Left kidney (tissue), 8 donors: ENCODE results near the gene ULK2. TPM values are rescaled to one million over a fixed set of nuclear protein-coding genes. Genes with fewer than 3 reads are reported as not detected.
"Not testable (repeated sequence)": the region's sequence is repeated elsewhere in the genome, so short reads cannot be mapped to it uniquely, and the experiment has no call there.

Experiments used
- DNase-seq: peaks from one replicate; pipeline ENCODE4 v3.0.0-alpha.2; 2013
- long read RNA-seq, 8 donors: transcript quantifications; one replicate each; lab custom pipeline, GENCODE V29; 2026
- polyA plus RNA-seq: library from polyadenylated mRNA; unstranded; fragments of 120-200 nt; gene quantifications from one replicate; pipeline ENCODE4 v1.2.1, GENCODE V29; 2013; ENCODE audit not compliant: insufficient read length

The ULK2 gene
- polyA plus RNA-seq = 38.8 TPM
- long read RNA-seq, donor 1, partial matches to known transcripts = 0 of 2 reads
- long read RNA-seq, donor 1, other reads (novel, unspliced or antisense) = 0 of 2 reads
- long read RNA-seq, donor 2, full-length matches to known transcripts = 3 of 3 reads
- long read RNA-seq, donor 2, partial matches to known transcripts = 0 of 3 reads
- long read RNA-seq, donor 2, other reads (novel, unspliced or antisense) = 0 of 3 reads
- long read RNA-seq, donor 3, partial matches to known transcripts = 5 of 6 reads
- long read RNA-seq, donor 3, other reads (novel, unspliced or antisense) = 0 of 6 reads
- long read RNA-seq, donor 4 = 0 reads
- long read RNA-seq, donor 5, full-length matches to known transcripts = 4 of 4 reads
- long read RNA-seq, donor 5, partial matches to known transcripts = 0 of 4 reads
- long read RNA-seq, donor 5, other reads (novel, unspliced or antisense) = 0 of 4 reads
- long read RNA-seq, donor 6, full-length matches to known transcripts = 1 of 1 reads
- long read RNA-seq, donor 6, partial matches to known transcripts = 0 of 1 reads
- long read RNA-seq, donor 6, other reads (novel, unspliced or antisense) = 0 of 1 reads
- long read RNA-seq, donor 7, full-length matches to known transcripts = 2 of 2 reads
- long read RNA-seq, donor 7, partial matches to known transcripts = 0 of 2 reads
- long read RNA-seq, donor 7, other reads (novel, unspliced or antisense) = 0 of 2 reads
- long read RNA-seq, donor 8, partial matches to known transcripts = 0 of 1 reads
- long read RNA-seq, donor 8, other reads (novel, unspliced or antisense) = 0 of 1 reads

DNA sequence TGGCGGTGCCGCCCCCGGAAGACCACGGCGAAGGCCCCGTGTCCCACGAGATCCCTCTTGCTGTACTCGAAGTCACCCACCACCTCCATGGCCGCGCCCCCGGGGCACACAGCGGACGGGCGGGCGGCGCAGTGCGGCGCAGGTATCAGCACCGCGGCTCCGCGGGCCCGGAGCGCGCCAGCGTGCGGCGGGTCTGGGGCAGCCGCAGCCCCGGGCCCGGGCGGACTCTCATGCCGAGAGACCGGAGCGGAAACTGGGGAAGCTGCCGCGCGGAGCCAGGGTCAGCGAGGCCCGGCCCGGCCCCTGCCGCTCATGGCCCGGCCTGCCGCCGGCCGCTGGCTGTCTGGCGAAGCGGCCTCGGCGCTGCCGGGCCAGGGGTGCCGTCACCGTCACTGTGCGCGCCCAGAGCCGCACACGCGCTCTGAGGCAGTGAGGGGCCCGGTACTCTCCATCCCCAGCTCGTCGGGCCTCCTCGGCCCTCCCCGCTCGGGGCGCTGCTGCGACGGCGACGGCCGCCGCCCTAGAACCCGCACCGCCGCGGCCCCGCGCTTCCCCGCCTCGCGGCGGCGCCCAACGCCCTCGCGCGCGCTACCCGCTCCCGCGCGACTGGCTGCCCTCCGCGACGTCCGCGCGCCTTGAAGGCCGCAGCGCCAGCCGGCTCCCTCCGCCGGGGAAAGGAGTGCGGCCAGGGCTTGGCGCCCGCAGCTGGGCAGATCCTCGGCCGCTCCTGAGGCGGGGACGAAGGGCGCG is at the start of gene ULK2:
TSS of gene ULK2 (minus strand) at position 608 of the 750 bp plus-strand sequence. CDS start at position 89, 519 bp downstream.
- DNase-seq = peak; percentile 73

DNA sequence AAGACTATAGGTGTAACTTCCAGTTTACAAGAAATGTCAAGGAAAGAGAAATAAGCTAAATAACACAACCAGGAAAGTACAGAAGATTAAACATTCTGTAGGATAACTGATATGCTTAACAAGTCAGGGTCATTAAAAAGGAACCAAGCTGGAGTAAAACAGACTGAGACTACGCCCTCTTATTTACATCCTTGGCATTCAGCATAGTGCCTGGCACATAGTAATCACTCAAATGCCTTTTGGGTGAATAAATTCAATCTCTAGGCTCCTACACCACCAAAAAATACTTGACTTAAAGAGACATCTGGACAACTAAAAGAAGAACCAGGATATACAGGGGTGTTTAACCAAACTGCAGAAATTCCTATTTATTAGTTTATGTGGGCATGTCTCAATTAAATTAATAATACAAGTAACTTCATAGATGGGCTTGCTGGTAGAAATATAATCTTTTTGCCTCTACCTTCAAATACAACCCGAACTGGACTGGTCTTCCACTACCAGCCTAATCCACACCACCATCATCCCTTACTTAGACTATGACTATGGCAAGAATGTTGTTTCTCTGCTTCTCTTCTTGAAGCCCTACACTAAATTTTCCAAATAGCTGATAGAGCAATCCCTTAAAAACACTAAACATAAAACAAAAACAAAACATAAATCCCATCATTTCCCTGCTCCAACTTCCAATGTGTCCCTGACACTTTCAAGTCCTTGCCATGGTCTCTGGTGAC is 47.7 kb upstream of the ULK2 start:
- no peak for DNase-seq

GRCh38 chr17:19911033-19911432 is 43.3 kb upstream of the ULK2 start:
- DNase-seq = no peak

DNA sequence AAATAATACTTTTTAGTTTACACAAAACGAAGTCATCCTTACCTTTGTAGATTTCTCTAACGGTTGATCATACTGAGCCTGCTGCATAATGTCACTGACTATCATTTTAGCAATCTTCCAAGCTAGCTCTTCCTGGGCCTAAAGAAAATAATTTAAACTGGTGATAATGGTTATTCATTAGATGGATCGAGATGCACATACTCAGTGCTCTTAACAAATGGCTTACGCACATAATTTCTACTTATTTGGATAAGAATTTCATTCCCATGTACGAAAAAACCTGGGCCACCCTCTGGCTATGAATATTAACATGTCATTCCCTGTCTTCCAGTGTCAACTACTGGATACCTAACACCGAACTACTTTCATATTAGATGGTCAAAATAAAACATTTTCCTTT is 41.4 kb upstream of the ULK2 start:
- no peak for DNase-seq

GRCh38 chr17:19905502-19905901 is 37.8 kb upstream of the ULK2 start:
- DNase-seq = no peak

GRCh38 chr17:19904924-19905323 is 37.2 kb upstream of the ULK2 start:
- DNase-seq = no peak

DNA sequence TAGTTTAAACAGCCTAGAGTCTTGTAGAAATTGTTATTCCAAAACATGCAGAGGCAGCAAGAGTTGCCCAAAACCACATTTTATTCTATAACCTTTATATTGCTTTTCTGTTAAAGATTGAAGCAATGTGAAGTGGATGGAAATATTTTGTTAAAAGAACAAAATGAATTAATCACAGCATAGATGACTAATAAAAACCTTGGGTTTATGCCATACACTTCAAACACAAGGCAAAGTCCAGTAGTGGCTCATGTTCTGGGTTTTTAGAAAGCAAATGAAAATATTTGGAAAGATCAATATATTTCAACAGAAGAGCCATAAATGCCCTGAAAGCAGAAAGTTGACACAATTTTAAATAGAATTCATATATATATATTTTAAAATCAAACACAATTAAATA is 36.7 kb upstream of the ULK2 start:
- no peak for DNase-seq

GRCh38 chr17:19900809-19901208 is 33.1 kb upstream of the ULK2 start:
- no peak for DNase-seq

DNA sequence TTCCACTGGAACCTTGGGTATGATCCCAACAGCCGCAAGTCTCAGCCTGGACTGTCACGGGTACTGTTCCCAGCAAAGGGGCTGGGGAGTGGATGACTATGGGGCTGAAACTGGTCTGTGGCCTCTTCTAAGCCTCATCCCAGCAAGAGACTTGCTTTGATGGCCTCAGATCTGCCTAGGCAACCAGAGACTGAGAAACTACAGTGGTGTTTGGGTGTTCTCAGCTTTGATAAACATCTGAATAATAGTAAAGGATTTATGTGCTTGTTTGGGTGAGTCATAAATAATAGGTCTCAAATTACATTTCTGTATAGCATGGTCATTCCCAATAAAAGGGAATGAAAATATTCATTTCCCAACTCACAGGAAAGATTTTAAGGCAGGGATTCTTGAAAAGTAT is 30.2 kb upstream of the ULK2 start:
- DNase-seq = no peak

DNA sequence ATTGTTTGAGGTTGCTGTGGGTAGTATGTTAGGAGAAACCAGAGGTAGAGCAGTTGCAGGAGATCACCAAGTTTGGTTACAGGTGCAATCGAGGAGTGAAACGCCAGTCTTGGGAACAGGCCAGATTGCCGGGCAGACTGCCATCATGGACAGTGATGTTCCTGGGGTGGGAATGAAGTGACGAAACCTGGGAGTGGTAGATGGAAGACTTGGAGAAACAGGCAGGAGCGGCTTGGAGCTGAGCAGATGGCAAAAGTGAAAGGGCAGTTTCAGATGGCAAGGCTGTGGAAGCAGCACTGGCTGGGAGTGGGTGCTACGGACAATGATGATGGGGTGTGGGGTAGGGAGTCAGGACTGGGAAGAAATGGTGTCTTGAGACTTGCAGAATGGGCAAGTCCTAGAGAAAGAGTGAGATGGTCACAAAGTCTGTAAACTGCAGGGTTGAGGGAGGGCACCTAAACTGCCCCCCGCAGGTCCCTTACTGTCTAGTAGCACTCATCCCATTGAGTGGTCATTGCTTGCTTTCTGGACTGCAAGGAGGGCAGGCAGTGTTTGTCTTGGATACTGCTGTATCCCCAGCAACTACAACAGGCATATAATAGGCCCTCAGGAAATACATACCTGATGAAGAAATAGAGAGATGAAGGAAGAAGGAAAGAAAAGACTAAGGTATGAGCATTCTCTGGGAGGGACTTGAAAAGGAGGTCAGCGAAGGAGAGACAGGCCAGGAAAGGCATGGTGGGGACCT is 29.5 kb upstream of the ULK2 start:
- no peak for DNase-seq

- DNase-seq = no peak
Measured at GRCh38 chr17:19896679-19897078, 28.9 kb upstream of the ULK2 start.

DNA sequence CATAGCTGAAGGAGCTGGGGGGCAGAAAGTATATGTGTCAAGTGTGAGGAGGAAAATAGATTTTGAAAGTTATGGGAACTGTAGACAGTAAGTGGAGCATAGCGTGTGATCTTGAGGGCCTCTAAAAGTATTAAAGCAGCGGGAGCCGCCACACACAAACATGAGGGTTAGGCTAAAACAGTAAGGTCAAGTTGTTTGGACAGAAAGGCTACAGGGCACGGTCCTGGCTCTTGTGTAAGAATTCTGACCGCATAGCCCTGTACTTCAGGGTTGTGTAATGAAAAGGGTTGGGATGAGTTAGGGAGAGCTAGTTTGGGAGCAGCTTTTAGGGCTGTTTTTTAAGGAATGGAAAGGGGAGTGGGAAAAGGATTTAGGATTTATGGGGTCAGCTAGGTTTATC is 22.8 kb upstream of the ULK2 start:
- DNase-seq = not testable (repeated sequence)

DNA sequence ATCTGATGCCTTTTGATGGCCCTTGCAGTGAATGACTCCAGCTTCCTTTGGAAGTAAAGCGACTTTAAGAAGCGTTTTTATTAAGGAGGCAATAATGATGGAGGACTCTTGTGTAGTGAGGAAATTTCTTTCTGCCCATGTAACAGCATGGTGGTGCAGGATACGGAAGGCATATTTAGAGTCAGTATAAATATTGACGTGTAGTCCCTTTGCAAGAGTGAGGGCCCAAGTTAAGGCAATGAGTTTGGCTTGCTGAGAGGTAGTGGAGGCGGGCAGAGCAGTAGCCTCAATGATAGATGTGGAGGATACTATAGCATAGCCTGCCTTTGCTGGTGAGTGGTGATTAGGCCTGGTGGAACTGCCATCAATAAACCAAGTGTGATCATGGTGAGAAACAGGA is 22.3 kb upstream of the ULK2 start:
- not testable (repeated sequence) for DNase-seq

GRCh38 chr17:19886116-19886515 is 18.4 kb upstream of the ULK2 start:
- no peak for DNase-seq

DNA sequence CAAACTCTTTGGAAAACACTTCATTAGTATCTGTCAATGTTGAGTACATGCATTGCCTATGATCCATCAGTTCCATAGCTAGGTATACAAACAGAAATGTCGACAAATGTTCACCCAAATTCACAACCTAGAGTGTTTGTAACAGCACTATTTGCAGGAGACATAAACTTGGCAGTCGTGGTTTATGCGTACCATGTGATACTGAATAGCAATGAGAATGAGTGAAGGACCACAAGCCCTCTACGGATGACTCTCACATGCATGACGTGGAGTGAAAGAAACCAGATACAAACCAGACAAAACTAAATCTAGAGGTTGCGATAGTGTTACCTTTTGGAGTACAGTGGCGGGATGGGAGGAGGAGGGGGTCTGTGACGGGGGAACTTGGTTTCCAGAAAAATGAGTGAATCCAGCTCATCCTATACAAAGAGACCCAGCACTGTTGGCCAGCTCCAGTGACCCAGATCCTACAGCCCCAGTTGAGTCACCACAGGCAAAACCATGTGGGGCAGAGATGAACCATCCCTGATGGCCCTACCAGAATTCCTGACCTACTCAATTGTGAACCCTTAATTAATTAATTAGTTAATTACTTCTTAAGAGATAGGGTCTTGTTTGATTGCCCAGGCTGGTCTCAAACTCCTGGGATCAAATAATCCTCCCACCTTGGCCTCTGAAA is 15.9 kb upstream of the ULK2 start:
- no peak for DNase-seq

DNA sequence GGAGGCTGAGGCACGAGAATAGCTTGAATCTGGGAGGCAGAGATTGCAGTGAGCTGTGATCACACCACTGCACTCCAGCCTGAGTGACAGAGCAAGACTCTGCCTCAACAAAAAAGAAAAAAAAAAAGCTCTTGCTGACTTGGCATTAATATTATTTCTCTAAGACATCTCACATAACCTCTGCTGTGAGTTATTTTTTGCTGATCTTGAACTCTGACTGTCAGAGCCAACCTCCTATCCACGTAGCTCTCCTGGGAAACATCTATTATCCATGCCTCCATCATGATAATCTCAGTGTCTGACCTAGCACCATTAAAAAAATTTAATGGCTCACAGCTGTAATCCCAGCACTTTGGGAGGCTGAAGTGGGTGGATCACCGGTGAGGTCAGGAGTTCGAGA is 12.7 kb upstream of the ULK2 start:
- DNase-seq = no peak

GRCh38 chr17:19877364-19877945 is 9.7 kb upstream of the ULK2 start:
- DNase-seq = no peak

DNA sequence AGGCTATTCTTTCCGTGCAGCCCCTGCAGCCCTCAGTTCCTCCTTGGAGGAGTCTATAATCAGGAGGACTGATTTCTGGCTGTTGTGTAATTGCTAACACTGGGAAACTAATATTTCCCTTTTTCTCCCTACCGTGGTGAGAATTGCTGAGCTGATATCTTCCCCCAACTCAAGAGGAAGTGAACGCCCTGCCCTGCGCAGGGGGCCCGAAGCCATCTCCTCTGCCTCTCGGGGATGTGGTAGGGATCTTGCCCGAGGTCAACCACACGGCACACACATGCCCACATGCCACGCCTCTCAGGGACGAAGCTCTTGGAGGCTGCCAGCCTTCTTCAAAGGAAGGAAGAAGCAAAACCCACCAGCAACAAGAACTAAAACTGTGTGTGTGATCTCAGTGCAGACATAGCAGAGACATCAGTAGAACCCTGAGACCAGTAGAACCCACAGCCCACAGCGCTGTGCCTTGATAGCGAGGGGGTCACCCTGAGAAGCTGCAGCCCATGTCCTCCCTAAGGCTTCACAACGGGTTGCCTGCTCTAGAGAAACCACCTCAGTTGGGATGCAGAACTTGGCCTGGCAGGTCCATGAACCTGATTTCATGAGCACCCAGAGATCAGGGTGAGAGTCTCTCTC is 8.9 kb upstream of the ULK2 start:
- no peak for DNase-seq

GRCh38 chr17:19874256-19874655 is 6.5 kb upstream of the ULK2 start:
- no peak for DNase-seq

GRCh38 chr17:19873346-19873745 is 5.6 kb upstream of the ULK2 start:
- no peak for DNase-seq
